T-helper 2 cell treated with Interferon-gamma antibody and Interleukin-4, amounts not matched to agents 5 μg/mL and 100 μg/mL, for 36 hours (primary cell): ENCODE results near the gene MEI4.

Experiments used
- DNase-seq: peaks from one replicate; pipeline ENCODE4 v3.0.0; 2021; ENCODE audit warnings: low spot score
- H3K27ac Mint-ChIP-seq: one replicate; pipeline ENCODE4 v1.8.0; 2021; ENCODE audit warnings: mild to moderate bottlenecking, mixed read lengths
- H3K27me3 Mint-ChIP-seq: one replicate; pipeline ENCODE4 v1.8.0; 2021; ENCODE audit warnings: low read depth, mixed read lengths
- H3K36me3 Mint-ChIP-seq: one replicate; pipeline ENCODE4 v1.8.0; 2021; ENCODE audit warnings: low read depth, mixed read lengths
- H3K4me1 Mint-ChIP-seq: one replicate; pipeline ENCODE4 v1.8.0; 2021; ENCODE audit warnings: low read depth, mixed read lengths
- H3K4me3 Mint-ChIP-seq: one replicate; pipeline ENCODE4 v1.8.0; 2022; ENCODE audit warnings: mild to moderate bottlenecking, moderate library complexity, mixed read lengths
- H3K9me3 Mint-ChIP-seq: one replicate; pipeline ENCODE4 v1.8.0; 2021; ENCODE audit warnings: mixed read lengths

The MEI4 gene

DNA sequence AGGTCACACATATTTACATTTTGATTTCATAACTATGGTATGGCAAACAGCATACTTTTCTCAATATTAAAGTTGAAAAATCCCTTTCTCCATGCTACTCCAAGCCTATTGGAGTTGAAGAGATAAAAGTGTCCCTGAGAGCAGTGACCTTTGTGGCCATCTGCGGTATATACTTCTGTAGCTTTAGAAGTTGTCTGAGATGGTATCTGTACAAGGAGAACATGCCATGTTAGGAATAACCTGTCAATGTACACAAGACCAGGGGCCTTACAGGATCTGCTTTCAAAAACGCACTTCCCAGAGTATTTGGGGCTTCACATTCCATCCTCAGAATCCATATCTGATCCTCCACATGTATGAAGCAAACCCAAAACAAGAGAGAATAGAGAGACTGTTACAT, 226.7 kb downstream of the MEI4 start:
- Mint-ChIP-seq H3K36me3 (no peaks in the 10 kb centered on the region), H3K9me3 (peaks cover 7% of the 10 kb centered on the region), H3K4me3 (no peak overlapping the region), H3K27me3 (no peaks in the 10 kb centered on the region), H3K27ac (no peak overlapping the region), H3K4me1 (no peaks in the 10 kb centered on the region)
- no peak for DNase-seq

DNA sequence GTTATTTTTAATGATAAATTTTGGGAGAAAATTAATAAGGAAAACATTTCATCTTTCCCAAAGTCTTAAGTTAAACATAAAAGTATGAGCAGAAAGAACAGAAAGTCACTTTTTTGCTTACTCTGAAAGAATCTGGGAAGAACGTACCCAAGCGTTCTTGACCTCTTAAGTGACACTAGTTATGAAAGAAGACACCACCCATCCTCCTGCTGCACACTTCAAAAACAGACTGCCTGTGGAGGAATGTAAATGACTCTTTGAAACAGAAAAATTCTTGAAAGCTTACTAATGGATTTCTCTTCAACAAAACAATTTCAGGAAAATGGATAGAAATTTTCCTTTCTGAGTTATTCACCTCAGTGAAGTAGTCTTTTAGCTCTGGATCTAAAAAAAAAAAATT, 227.7 kb downstream of the MEI4 start:
- Mint-ChIP-seq H3K4me3 (no peak overlapping the region), H3K27ac (no peak overlapping the region), H3K9me3 (peaks cover 4% of the 10 kb centered on the region), H3K36me3 (no peaks in the 10 kb centered on the region), H3K27me3 (no peaks in the 10 kb centered on the region), H3K4me1 (no peaks in the 10 kb centered on the region)
- DNase-seq = no peak

DNA sequence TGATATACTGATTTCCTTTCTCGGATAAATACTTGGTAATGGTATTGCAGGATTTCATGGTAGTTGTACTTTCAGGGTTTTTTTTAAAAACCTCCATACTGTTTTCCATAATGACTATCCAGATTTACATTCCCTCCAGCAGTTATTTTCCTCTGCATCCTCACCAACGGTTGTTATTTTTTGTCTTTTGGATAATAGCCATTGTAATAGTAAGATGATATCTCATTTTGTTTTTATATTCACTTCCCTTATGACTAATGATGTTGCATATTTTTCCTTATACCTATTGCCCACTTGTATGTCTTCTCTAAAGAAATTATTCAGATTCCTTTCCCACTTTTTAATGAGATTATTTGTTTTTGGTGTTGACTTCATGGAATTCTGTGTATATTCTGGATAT, 231.0 kb downstream of the MEI4 start:
- Mint-ChIP-seq H3K36me3 (no peaks in the 10 kb centered on the region), H3K4me1 (no peaks in the 10 kb centered on the region), H3K4me3 (no peak overlapping the region), H3K27ac (no peak overlapping the region), H3K9me3 (peaks cover 9% of the 10 kb centered on the region), H3K27me3 (no peaks in the 10 kb centered on the region)
- DNase-seq = no peak

DNA sequence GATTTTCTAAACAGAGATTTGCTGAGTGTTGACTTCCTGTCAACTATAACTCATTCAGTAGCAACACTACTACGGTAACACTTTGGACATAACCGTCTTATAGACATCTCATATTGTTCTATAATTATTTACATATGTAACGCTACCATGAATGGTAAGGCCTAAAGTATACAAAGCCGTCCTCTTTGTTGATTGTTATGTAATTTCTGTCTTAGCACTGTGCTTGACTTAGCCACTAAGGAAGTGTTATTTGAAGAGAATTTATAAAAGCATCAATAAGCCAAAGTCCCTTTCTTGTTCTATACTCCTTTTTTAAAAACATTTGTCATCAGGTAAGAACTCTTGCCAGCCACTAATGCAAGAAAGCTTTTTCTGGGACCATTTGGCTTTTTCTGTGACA, 240.6 kb downstream of the MEI4 start:
- Mint-ChIP-seq H3K27me3 (no peaks in the 10 kb centered on the region), H3K27ac (no peak overlapping the region), H3K4me3 (no peak overlapping the region), H3K36me3 (no peaks in the 10 kb centered on the region), H3K9me3 (peaks cover 22% of the 10 kb centered on the region), H3K4me1 (no peaks in the 10 kb centered on the region)
- no peak for DNase-seq

DNA sequence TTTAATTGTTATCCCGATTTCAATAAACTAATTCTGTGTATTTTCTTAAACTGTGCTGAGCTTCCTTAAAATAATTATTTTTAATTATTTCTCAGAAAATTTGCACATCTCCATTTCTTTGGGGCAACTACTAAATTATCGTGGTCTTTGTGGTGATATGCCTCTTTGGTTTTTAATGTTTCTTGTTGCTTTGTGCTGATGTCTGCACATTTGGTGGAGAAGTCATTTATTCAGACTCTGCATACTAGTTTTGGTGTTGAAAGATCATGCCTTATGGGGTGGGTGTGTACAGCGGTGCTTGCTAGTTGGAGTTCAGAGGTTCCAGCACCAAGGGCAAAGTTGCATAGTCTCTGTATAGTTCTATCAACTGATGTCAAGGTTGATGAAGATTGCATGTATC, 253.2 kb downstream of the MEI4 start:
- H3K4me3 Mint-ChIP-seq = no peak overlapping the region
- H3K9me3 Mint-ChIP-seq = peaks cover 33% of the 10 kb centered on the region
- no peaks in the 10 kb centered on the region for H3K36me3 Mint-ChIP-seq
- DNase-seq = no peak
- H3K4me1 Mint-ChIP-seq = no peaks in the 10 kb centered on the region
- no peaks in the 10 kb centered on the region for H3K27me3 Mint-ChIP-seq
- no peak overlapping the region for H3K27ac Mint-ChIP-seq

DNA sequence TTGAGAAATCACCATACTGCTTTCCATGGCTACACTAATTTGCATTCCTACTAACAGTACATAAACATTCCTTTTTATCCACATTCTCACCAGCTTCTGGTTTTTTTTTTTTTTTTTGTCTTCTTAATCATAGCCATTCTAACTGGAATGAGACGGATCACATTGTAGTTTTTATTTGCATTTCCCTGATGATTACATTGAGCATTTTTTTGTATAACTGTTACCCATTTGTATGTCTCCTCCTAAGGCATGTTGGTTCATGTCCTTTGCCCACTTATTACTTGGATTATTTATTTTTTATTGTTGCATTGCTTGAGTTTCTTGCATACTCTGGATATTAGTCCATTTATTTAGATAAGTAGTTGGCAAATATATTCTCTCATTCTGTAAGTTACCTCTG, 258.0 kb downstream of the MEI4 start:
- H3K36me3 Mint-ChIP-seq = no peaks in the 10 kb centered on the region
- no peak overlapping the region for H3K4me3 Mint-ChIP-seq
- H3K4me1 Mint-ChIP-seq = no peaks in the 10 kb centered on the region
- H3K27ac Mint-ChIP-seq = no peak overlapping the region
- no peaks in the 10 kb centered on the region for H3K27me3 Mint-ChIP-seq
- no peak for DNase-seq
- H3K9me3 Mint-ChIP-seq = peaks cover 52% of the 10 kb centered on the region

DNA sequence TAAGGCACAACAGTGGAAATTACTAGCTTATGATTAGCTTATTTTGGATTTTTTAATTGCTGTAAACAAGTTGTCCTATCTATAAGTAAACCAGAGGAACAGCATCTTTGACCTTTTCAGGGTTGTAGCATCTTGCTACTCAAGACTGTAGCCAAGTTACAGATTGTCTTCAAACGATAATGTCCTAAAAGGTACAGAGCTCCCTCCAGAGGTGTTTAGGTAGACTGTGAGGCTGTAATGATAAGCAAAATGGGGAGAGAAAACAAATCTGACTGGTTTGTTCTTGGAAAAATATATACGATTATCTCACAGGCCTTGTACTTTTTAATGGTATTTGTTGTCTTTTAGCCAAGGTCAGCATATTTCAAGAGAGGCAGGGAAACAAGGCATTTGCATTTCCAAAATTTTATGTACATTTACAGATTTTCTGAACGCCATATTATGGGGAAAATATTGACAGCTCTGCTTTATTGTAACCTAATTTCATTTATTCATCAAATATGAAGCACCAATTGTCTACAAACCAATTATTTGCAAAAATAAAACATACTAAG, 273.4 kb downstream of the MEI4 start:
- Mint-ChIP-seq H3K36me3 (no peaks in the 10 kb centered on the region), H3K9me3 (peaks cover 9% of the 10 kb centered on the region)
- no peak for DNase-seq

DNA sequence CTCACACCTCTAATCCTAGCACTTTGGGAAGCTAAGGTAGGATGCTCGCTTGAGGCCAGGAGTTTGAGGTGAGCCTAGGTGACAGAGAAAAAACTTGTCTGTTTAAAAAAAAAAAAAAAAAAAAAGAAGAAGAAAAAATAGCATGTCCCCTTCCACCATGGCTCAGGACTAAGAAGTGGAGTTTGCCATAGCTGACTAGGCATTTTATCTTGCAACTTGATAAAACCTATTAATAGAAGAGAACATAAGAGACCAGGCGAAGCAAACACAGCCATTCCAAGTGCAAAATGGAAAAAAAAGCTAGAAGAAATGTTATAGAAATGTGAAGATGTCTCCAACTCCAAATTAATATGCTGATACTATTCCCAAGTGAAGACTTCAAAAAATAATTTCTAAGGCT, 277.5 kb downstream of the MEI4 start:
- Mint-ChIP-seq H3K36me3 (no peaks in the 10 kb centered on the region), H3K27me3 (no peaks in the 10 kb centered on the region), H3K27ac (no peak overlapping the region), H3K4me1 (no peaks in the 10 kb centered on the region), H3K9me3 (peaks cover 12% of the 10 kb centered on the region), H3K4me3 (no peak overlapping the region)
- DNase-seq = no peak

More for the DNA sequence above, 273.4 kb downstream of the MEI4 start:
- Mint-ChIP-seq H3K4me3 (no peak overlapping the region), H3K27me3 (no peaks in the 10 kb centered on the region), H3K4me1 (no peaks in the 10 kb centered on the region), H3K27ac (no peak overlapping the region)

DNA sequence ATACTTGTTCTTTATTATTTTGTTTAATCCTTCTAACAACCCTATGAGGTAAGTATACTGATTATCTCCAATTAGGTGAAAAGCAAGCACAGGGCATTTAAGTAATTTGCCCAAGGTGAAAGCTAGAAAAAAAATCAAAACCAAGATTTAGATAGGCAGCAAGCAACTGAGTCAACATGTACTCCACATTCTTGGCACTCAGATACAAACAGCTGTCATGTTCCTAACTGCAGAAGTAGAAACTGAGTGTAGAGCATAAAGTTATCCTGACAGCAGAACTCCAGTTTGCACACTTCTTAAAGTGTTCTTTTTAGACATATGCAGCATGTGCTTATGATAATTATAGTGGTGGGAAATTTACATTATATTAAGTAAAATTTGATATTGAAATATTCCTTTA, 278.1 kb downstream of the MEI4 start:
- no peak overlapping the region for H3K27ac Mint-ChIP-seq
- H3K9me3 Mint-ChIP-seq = peaks cover 16% of the 10 kb centered on the region
- DNase-seq = no peak
- H3K27me3 Mint-ChIP-seq = no peaks in the 10 kb centered on the region
- H3K4me1 Mint-ChIP-seq = no peaks in the 10 kb centered on the region
- no peak overlapping the region for H3K4me3 Mint-ChIP-seq
- no peaks in the 10 kb centered on the region for H3K36me3 Mint-ChIP-seq

DNA sequence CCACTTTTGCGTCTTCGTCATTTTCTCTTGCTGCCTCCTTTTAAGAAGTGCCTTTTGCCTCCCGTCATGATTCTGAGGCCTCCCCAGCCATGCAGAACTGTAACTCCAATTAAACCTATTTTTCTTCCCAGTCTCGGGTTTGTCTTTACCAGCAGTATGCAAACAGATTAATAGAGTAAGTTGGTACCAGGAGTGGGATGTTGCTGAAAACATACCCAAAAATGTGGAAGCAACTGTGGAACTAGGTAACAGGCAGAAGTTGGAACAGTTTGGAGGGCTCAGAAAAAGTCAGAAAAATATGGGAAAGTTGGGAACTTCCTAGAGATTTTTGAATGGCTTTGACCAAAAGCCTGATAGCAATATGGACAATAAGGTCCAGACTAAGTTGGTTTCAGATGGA, 309.2 kb downstream of the MEI4 start:
- no peak for DNase-seq
- Mint-ChIP-seq H3K4me3 (no peak overlapping the region), H3K9me3 (peaks cover 45% of the 10 kb centered on the region), H3K4me1 (no peaks in the 10 kb centered on the region), H3K27me3 (no peaks in the 10 kb centered on the region), H3K27ac (no peak overlapping the region), H3K36me3 (no peaks in the 10 kb centered on the region)

DNA sequence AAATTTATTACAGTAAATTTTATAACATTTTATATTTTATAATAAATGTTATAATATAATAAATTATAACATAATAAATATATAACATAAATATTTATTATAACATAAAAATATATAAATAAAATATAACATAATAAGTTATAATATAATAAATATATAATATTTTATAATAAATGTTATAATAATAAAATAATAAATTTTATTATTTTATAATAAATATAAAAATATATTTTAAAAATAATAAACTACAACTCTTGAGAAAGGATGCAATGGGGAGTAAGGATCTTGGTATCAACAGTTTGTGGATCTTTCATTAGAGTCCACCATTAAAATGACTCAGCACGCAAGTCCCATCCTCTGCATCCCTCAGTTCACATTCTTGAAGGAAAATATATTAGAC, 312.6 kb downstream of the MEI4 start:
- no peaks in the 10 kb centered on the region for H3K4me1 Mint-ChIP-seq
- peaks cover 39% of the 10 kb centered on the region for H3K9me3 Mint-ChIP-seq
- H3K27me3 Mint-ChIP-seq = no peaks in the 10 kb centered on the region
- no peak for DNase-seq
- H3K4me3 Mint-ChIP-seq = no peak overlapping the region
- H3K27ac Mint-ChIP-seq = no peak overlapping the region
- H3K36me3 Mint-ChIP-seq = no peaks in the 10 kb centered on the region

DNA sequence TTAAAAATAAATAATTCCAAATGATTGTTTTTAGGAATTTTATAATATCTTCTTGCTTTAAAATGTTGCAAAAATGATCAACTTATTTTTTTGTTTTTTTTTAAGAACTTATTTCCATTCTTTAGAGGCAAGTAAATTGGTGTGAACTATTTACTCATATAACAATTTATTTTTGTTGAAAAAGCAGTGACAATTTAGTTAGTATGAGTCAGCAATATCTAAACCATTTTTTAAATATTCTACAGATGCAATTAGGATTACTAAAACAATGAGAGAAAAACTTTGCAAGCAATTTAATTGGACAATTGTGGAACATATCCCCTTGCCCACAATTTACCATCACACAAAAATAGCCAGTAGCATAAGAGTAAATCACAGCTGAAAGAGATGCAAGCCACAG, 319.5 kb downstream of the MEI4 start:
- H3K9me3 Mint-ChIP-seq = peaks cover 23% of the 10 kb centered on the region
- no peak for DNase-seq
- no peaks in the 10 kb centered on the region for H3K27me3 Mint-ChIP-seq
- no peak overlapping the region for H3K4me3 Mint-ChIP-seq
- H3K4me1 Mint-ChIP-seq = no peaks in the 10 kb centered on the region
- no peak overlapping the region for H3K27ac Mint-ChIP-seq
- no peaks in the 10 kb centered on the region for H3K36me3 Mint-ChIP-seq
